IPS DF 19.7 (cell line): ENCODE data around the gene GTF2H4.
"Not testable (repeated sequence)": the region's sequence is repeated elsewhere in the genome, so short reads cannot be mapped to it uniquely, and the experiment has no call there.

ENCODE experiments used
- DNase-seq: peaks from one replicate; pipeline ENCODE4 v3.0.0-alpha.2; 2013; ENCODE audit warnings: low read depth, low spot score

GTF2H4 gene

GRCh38 chr6:30907758-30908591 lies at the start of gene GTF2H4:
Gene GTF2H4, plus strand, starts transcription at chr6:30908207.
- DNase-seq = peak; percentile 98

DNA sequence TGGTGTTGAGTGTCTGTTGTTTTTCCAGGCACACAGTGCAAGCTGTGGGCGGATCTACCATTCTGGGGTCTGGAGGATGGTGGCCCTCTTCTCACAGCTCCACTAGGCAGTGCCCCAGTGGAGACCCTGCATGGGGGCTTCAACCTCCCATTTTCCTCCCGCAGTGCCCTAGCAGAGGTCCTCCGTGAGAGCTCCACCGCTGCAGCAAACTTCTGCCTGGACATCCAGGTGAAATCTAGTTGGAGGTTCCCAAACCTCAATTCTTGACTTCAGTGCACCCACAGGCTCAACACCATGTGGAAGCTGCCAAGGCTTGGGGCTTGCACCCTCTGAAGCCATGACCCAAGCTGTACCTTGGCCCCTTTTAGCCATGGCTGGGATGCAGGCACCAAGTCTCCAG lies 48.3 kb upstream of the GTF2H4 start:
- DNase-seq = not testable (repeated sequence)

- DNase-seq = no peak
Observed at GRCh38 chr6:30861257-30862048, 46.6 kb upstream of the GTF2H4 start.

- no peak for DNase-seq
Observed at GRCh38 chr6:30862156-30862875, 45.7 kb upstream of the GTF2H4 start.

DNA sequence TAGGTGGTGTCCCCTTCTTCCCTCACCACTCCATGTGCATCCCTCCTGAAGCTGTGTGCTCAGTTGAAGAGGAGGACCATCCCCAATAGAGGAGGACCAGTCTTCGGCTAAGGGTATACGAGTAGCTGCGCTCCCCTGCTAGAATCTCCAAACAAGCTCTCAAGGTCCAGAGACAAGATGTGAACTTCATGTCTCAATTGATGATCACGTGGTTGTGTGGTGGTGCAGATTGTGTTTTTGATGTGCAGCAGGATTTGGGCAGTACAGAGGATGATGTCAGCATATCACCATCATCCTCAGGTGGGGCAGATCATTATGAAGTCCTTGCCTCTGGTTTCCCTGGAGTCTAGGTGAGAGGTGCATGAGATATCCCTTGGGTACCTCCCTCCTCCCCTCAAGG lies 43.7 kb upstream of the GTF2H4 start:
- no peak for DNase-seq

- DNase-seq = not testable (repeated sequence)
Observed at GRCh38 chr6:30869241-30869749, 38.7 kb upstream of the GTF2H4 start.

DNA sequence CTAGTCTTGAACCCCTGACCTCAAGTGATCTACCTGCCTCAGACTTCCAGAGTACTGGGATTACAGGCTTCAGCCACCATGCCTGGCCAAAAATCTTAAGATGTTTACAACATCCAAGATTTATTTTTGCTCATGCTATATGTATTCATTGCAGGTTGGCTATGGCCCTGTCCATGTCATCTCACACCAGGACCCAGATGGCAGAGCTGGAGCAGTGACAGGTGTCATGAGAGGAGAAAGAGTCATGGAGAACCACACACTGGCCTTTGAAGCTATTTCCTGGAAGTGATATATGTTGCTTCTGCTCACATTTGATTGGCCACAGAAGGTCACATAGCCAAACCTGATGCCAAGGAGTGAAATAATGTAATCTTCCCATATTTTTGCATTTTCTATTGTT lies 37.5 kb upstream of the GTF2H4 start:
- no peak for DNase-seq

DNA sequence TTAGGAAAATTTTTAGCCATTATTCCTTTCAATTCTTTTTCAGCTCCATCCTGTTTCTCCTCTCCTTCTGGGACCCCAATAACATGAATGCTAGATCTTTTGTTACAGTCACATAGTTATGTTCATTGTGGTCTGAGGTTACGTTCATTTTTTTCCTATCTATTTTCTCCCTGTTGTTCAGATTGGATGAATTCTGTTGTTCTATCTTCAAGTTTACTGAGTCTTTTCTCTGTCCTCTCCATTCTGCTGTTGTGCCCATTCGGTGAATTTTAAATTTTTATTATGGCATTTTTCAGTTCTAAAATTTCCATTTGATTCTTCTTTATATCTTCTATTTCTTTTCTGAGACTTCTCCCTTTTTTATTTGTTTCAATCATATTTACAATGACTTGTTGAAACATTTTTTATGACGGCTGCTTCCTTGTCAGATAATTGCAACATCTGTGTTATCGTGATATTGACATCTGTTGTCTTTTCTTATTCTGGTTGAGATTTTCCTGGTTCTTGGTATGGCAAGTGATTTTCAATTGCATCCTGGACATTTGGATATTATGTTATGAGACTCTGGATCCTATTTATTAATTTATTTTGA lies 36.3 kb upstream of the GTF2H4 start:
- no peak for DNase-seq

- DNase-seq = no peak
Observed at GRCh38 chr6:30873137-30873640, 34.8 kb upstream of the GTF2H4 start.

DNA sequence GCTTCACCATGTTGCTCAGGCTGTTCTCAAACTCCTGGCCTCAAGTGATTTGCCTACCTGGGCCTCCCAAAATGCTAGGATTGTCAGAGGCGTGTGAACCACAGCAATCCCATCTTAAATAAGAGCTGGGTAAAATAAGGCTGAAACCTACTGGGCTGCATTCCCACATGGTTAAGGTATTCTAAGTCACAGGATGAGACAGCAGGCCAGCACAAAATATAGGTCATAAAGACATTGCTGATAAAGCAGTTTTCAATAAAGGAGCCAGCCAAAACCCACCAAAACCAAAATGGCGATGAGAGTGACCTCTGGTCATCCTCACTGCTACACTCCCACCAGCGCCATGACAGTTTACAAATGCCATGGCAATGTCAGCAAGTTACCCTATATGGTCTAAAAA lies 34.2 kb upstream of the GTF2H4 start:
- not testable (repeated sequence) for DNase-seq

GRCh38 chr6:30875244-30876038 lies 32.6 kb upstream of the GTF2H4 start:
- no peak for DNase-seq

- no peak for DNase-seq
Observed at GRCh38 chr6:30876039-30876730, 31.8 kb upstream of the GTF2H4 start.

GRCh38 chr6:30877419-30878262 lies 30.4 kb upstream of the GTF2H4 start:
- no peak for DNase-seq

DNA sequence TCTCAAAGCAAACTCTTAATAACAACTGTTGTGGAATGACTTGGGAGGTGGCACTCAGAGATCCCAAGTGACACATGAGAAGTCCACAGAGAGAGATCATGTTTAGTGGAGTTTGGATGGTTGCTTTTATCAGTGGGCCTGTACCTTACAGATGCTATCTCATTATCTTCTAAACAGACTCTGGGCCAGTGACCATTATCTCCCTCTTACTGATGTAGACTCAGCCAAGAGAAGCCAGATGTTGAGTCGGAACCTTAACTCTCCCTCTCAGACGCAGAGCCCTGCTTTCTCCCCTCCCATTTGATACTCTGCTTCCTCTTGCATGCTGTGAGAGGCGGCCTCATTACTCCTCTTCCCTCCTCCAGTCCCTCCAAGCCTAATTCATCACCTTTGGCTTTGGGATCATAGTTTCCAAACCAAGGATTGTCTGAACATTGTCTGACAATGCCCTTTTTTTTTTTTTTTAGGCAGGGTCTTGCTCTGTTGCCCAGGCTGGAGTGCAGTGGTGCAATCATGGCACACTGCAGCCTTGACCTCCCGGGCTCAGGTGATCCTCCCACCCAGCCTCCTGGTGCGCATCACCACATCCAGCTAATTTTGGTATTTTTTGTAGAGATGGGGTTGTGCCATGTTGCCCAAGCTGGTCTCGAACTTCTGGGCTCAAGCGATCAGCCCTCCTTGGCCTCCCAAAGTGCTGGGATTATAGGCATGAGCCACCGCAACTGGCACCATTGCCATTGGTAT lies 28.2 kb upstream of the GTF2H4 start:
- DNase-seq = no peak

DNA sequence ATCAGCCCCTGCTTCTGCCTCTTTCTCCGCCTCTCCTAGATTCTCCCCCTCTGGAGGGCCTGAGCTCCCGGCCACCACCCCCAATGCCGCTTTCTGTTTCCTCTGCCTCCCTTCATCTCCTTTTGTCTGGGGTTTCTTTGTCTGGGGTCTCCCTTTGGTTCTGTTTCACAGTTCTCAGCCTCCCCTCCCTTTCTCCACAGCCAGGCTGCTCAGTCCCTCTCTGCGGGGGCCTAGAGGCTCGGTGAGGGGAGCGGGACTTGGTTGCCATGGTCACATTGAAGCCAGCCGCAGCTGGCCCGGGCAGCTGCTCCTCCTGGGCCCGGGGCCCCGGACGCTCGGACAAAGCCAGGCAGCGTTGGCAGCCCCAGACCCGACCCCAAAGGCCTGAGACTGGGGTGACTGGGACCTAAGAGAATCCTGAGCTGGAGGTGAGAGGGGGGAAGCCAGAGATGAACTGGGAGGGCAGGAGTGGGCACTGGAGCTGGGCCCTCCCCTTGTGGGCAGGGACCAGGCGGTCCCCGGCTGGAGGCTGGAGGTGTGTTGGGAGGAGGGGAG lies 27.2 kb upstream of the GTF2H4 start:
- DNase-seq = no peak

DNA sequence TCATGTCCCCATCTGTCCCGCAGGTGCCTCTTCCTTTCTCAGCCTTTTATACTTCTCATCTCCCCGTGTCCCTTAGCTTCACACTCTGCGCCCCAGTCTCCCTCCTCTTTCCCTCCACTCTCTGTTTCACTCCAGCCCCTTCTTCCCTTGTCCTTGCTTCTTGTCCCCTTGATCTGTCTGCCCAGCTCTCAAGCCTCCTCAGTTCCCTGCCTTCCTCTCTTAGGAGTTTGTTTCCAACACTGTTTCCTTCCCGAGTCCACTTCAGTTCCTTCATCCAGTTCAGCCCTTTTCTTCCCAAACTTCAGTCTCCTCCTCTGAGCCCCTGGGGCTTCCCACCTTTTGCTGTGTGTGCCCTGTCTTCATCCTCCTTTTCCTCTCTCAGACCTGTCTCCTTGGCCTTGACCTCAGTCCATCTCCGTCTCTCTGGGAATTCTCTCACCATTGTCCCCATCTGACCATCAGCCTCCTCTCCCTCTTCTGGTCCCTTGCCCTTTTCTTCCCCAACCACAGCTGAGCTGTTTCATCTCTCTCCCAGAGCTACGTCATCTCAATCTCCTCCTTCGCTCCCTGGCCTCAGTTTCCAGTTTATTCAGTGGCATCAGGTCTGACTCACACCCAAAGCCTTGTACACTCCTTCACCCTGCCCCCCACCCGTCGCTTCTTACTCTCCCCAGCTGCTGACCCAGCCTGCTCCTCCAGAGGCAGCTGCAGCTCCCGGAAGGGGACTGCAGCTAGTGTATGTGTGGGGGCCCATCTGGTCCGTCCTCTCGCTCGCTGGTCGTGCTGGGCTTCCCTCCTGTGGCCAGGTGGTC lies 26.4 kb upstream of the GTF2H4 start:
- DNase-seq = no peak

GRCh38 chr6:30882204-30882758 lies 25.7 kb upstream of the GTF2H4 start:
- no peak for DNase-seq
